ENCODE results near the gene WBP2.

DNA sequence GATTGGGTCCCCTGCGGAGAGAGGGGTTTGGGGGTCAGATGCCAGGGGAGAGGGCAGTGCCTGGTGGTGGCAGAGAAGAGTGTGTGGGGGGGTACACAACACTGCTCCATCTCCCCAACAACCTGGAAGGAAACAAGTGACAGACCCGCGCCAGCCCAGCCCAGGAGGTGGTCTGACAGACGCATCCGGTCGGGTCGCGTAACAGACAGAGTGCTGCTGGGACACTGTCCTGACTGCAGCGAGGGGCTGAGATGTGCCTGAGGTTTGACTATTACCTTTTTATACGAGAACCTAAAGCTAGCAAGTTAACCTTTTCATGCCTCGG, 27.1 kb downstream of the WBP2 start:
- TF ChIP-seq, protein P1, sequence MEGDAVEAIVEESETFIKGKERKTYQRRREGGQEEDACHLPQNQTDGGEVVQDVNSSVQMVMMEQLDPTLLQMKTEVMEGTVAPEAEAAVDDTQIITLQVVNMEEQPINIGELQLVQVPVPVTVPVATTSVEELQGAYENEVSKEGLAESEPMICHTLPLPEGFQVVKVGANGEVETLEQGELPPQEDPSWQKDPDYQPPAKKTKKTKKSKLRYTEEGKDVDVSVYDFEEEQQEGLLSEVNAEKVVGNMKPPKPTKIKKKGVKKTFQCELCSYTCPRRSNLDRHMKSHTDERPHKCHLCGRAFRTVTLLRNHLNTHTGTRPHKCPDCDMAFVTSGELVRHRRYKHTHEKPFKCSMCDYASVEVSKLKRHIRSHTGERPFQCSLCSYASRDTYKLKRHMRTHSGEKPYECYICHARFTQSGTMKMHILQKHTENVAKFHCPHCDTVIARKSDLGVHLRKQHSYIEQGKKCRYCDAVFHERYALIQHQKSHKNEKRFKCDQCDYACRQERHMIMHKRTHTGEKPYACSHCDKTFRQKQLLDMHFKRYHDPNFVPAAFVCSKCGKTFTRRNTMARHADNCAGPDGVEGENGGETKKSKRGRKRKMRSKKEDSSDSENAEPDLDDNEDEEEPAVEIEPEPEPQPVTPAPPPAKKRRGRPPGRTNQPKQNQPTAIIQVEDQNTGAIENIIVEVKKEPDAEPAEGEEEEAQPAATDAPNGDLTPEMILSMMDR (IDR thresholded peaks at IDR 0.05 in 8 of 11, conservative IDR thresholded peaks at IDR 0.05 in 3 of 11), result no peak
- no peak for TF ChIP-seq POLR2A (IDR thresholded peaks at IDR 0.05)

Measured in spleen (tissue), 7 donors.